Measurements from ENCODE around the gene SPATA21. TPM values are rescaled to one million over a fixed set of nuclear protein-coding genes. Genes with fewer than 3 reads are reported as not detected.
"Not testable (repeated sequence)": the region's sequence is repeated elsewhere in the genome, so short reads cannot be mapped to it uniquely, and the experiment has no call there.

The SPATA21 gene
- total RNA-seq, 1 experiment from 2014 or later: not detected

DNA sequence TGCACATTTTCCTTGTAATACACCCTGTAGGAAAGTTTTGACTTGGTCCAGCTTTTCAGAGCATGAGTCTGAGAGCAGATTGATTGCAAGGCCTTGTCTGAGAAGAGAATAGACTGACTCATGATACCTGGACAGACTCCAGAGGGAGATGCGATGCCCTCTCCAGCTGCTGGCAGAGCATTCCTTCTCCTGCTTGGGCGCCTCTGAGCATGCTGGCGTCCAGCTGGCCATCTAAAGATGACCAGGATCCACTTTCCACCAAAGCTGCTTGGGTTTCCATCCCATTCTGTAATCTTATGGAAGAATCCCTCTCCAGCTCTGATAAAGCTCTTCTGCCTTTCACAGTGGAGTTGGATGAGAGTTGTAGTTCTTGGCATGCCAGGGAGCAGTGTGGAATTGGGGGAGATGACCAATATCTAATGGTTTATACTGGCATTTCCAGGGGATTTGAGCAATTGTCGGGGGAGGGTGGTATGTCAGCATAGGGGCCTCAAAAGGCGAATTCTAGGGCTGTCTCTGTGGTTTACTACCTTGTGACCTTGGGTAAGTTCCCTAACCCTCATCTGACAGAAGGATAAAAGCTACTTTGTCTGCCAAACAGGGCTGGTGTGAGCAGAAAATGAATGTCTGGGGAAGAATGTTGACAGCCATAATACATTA, 50.6 kb downstream of the SPATA21 start:
- DNase-seq (ENCODE audit: extremely low read depth, low read depth): no peak

DNA sequence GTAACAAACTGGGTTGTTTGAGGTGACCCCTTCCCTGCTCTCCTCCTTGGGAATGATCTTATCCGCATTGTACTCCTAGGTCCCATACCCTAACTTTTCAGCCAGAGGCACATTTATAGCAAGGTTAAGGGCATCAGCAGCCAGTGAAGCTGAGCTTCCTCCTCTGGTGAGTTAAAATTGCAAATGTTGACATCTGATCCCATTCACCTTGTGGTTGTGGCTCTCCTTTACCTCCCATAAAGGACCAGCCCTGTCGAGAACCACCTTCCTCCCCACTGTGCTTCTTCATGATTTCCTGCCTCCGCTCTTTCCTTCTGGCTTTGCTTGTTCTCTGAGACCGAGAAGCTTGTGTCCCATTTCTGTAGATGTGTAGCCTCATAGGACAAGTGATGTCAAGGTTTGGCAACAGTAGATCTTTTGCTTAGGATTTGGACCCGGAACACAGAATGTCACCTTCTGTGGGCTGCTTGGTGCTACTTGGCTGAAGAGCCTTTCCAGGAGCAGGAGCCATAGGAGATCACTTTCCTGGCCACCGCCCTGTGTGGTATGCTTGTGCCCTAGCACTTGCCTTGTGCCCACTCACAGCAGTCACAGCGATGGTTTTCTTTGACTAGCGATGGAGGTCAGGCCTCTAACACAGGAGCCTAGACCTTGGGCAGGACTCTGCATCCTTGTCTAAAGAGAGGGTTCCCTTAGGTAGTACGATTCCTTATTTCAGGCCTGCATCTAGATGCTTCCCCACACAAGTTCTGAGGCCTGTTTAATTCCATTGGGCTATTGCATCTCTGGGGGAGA, 51.4 kb downstream of the SPATA21 start:
- no peak for DNase-seq (ENCODE audit: extremely low read depth, low read depth)

DNA sequence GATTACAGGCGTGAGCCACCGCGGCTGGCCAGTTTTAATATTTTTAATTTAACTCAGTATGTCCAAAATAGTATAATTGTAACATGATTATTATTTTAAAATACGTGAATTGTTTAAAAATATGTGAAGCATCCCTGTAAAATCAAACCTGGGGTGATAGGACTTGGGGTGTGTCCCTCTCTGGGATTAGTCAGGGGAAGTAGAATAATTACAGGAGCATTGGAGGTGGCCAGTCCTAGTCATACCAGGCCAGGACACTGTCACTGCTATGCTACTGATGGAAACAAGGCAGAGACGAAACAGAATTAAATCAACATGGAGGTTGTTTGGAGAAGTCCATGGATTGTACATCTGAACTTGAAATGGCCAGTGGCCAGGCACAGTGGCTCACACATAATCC, 53.3 kb downstream of the SPATA21 start:
- no peak for DNase-seq (ENCODE audit: extremely low read depth, low read depth)

DNA sequence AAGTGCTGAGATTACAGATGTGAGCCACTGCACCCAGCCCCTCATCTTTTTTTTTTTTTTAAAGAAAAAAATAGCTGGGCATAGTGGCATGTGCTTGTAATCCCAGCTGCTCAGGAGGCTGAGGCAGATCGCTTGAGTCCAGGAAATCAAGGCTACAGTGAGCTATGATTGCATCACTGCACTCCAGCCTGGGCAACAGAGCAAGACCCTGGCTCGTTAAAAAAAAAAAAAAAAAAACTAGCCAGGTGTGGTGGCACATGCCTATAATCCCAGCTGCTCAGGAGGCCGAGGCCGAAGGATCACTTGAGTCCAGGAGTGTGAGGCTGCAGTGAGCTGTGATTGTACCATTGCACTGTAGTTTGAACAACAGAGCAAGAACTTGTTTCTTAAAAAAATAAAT, 56.4 kb downstream of the SPATA21 start:
- no peak for DNase-seq (ENCODE audit: extremely low read depth, low read depth)

DNA sequence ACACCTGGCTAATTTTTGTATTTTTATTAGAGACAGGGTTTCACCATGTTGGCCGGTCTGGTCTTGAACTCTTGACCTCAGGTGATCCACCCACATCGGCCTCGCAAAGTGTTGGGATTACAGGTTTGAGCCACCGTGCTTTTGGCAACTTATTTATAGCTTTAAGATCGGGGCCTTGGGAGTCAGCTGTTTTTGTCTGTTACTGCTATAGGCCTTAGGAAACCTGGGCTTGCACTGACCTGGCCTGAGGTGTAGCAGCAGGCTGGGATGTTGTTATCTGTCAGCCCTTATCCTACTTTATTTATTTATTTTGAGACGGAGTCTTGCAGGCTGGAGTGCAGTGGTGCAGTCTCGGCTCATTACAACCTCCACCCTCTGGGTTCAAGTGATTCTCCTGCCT, 58.8 kb downstream of the SPATA21 start:
- no peak for DNase-seq (ENCODE audit: extremely low read depth, low read depth)

DNA sequence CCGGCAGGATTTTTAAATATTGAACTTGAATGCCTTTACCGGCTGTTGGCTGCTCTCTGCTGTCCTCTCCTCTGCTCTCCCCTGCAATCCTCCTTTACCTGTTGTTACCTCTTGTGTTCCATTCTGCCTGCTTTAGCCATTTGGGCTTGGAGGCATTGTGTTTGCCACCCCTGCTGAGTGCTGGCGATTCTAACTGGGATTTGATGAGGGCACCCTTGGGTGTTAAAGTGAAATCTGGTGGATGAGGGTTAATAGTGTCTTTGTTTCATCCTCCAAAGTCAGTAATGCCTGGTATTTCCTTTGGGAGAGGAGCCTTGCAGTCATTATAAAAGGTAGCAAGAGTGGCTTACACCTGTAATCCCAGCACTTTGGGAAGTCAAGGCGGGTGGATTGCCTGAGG, 60.3 kb downstream of the SPATA21 start:
- DNase-seq (ENCODE audit: extremely low read depth, low read depth): no peak

DNA sequence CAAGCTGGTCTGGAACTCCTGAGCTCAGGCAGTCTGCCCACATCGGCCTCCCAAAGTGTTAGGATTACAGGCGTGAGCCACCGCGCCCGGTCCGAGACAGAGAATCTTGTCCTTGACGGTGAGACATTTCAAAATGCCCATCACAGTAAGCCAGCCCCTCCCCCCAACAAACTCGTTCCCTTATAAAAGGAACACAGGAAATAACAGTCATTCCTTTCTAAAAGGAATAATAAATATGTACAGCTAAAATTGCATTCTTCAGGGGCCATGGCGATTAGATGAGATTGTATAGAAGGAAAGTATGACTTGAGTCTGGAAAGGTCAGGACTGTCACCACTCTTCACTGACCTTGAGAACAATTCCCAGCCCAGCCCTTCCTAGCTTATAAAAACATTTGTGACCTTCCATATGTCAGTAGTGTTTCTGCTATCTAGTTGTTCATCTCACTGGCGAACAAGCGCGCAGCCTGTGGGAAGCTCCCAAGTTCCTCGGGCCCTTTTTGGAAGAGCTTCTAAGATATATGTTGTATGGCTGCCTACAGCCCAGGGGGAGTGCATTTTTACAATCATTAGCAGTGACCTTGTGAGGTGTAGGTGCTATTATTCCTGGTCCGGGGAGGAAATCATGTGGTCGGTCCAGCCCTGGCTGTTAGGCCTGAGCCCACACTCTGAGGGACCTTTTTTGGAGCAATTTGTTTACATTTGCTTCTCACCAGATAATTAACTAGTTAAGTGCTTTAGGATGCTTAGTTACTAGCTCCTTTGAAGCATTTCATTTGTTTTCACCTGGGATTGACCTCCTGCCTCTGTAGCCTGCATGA, 61.5 kb downstream of the SPATA21 start:
- no peak for DNase-seq (ENCODE audit: extremely low read depth, low read depth)

DNA sequence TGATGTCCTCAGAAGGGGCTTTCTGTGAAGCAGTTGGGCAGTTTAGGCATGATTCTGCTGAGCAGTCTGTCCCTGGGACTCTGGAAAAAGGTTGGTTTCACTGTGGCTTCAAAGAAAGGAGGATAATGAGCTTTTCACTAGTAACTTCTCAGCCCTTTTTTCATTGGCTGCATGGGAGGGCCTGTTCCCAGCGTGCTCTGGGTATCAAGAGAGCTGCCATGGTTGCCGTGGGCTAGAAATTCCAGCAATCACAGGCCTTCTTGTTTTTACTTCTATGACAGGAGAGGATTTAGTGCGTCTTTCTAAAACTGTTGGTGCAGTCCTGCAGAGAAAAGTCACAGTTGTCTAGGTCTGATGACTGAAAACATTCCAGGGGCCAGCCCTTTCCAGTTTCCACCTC, 63.0 kb downstream of the SPATA21 start:
- no peak for DNase-seq (ENCODE audit: extremely low read depth, low read depth)

DNA sequence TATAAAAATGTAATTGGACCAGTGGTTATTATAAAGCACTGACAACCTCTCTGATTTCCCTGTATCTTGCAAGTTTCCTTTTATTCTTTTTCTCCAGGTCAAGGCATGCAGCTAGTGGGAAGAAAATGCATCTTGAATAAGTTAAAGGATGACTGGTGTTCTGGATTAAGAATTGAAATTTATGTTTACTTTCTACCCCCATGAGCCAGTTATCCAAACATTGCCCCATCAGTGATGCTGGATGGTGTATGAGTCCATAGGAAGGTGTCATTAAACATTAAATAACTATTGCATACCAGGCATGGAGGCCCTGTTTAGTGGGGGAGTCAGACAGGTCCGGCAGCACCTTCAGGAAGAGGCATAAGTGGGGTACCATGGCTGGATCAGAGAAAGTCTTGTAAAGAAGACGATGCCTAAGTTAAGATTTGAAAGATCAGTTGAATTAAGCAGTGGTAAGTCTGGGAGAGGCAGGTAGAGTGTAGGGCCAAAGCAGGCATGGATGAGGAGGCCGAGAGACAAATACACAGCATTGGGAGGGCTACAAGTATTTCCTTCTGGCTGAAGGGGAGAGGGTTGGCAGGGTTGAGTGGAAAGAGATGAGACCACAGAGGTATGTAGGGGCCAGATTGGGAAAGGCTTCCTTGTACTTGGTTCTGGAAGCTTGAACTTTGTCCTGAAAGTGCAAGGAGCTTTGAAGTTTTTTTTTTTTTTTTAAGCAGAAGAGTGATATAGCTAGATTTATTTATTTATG, 64.5 kb downstream of the SPATA21 start:
- DNase-seq (ENCODE audit: extremely low read depth, low read depth): no peak

DNA sequence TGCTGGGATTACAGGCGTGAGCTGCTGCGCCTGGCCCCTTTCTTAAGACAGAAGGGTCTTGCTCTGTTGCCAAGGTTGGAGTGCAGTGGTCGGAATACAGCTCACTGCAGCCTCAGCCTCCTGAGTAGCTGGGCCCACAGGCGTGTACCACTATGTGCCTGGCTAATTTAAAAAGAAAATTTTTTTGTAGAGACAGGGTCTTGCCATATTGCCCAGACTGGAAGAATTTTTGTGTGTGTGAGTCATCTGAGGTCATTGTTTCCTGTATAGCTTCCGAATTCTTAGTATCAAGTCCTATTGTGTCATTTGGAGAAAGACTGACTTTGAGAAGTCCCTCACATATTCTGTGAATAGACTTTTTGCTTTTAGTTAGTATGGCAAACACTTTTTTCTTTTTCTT, 65.5 kb downstream of the SPATA21 start:
- no peak for DNase-seq (ENCODE audit: extremely low read depth, low read depth)

DNA sequence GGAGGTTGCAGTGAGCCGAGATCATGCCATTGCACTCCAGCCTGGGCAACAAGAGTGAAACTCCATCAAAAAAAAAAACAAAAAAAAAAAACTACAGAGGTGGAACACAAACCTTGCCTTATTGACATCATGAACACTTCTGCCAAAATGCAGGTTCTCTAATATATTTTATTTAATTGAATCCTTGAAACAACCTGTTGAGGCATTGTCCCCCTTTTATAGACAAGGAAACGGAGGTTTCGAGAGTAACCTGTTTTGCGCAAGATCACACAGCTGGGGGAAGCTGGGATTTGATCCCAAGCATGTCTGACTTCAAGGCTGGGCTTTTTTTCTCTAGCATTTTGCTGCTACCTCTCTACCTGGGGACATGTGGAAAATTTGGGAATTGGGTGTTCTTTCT, 67.4 kb downstream of the SPATA21 start:
- DNase-seq (ENCODE audit: extremely low read depth, low read depth): no peak

DNA sequence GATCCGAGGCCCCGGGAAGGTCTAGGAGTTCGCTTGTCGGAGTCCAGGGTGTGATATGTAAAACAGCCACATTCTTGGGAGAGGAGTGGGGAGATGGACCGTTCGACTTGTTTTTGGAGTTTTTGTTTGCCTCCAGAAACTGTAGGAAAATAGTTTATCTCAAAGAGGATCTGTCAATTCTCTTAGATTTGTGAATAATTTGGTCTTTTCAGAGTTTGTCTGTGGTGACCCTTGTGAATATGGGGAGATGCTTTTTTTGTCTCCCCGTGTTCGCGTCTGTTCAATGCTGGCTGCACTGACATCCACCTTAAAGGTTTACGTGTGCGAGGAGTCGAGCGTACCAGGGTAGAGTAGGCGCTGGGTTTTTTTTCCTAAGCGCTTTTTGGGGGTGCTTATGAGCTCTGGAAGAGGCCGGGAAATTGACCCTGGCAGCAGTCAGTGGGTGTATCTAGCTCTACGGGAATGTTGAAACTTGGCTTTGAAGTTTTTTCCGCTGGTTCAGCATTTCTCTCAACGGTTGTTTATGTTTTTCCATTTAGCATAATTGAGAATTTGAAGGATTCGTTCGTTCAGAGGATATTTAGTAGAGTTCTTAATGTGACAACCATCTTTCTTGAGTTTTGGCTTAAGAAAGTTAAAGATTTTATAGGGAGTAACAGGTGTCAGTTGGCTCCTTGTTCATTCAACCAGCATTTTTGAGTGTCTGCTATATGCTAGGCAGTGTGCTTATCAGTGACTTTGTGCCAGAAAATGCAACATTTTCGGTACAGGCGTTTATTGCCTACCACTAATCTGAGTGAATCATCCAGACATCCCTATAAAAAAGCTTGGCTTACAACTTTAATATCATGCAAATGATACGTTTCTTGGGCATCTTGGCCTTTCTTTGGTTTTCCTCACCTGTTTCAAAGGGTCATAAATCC, 69.0 kb downstream of the SPATA21 start:
- DNase-seq (ENCODE audit: extremely low read depth, low read depth): no peak

DNA sequence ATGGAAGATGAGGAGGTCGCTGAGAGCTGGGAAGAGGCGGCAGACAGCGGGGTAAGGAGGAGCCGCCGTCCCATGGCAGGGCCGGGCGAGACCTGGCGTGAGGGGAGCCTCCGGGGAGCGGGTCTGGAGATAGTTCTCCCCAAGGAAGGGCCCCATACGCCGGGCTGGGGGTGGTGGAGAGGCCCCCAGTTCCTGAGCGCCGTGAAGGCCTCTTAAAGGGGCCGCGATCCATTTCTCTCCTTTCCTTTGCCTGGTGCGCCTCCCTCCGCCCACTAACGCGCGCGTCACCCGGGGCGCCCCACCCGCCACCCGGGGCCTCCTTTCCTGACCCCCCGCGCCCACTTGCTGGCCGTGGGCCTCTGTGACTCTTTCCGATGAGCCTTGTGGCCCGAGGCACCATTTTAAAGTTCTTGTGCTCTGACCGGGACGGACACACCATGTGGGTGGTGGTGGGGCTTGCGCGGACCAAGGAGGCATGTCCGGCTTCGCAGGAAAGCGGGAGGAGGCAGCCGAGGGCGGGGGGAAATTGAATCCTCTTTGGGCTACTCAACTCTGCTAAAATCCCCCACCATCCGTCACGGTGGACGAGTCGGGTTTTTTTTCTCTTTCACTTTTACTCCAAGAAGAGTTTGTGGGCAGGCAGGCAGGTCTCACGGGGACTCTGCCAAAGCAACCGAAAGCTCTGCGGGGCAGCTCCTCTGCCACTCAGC, 69.8 kb downstream of the SPATA21 start:
- DNase-seq (ENCODE audit: extremely low read depth, low read depth): peak; percentile 61

DNA sequence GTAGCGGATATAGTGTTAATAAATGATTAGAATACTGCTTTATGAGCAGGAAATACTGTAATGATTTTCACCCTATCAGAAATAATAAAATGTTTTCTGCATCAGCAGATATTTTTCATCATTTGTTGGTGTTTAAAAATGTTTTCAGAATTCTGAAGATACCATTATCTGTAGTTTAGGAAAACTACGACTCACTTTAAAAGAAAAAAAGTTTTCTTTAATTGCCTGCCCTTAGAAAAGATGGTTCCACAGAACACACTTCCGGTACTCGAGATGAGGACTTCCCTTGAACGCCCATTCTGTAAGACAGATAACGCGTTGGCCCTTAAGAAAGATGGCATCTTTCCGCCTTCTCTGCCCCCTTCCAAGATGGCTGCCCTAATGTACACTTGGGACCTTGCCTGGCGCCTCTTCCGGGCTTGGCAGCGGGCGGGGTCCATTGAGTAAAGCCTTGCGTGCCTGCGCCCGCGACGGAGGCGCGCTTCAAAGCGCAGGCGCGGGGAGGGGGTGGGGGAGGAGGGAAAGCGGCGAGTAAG, 70.4 kb downstream of the SPATA21 start, which contains the start of gene SZRD1:
Gene SZRD1 (plus strand): TSS at position 521 of the 536 bp plus-strand sequence. CDS start 16 bp downstream, outside the sequence.
- DNase-seq (ENCODE audit: extremely low read depth, low read depth): peak; percentile 97

DNA sequence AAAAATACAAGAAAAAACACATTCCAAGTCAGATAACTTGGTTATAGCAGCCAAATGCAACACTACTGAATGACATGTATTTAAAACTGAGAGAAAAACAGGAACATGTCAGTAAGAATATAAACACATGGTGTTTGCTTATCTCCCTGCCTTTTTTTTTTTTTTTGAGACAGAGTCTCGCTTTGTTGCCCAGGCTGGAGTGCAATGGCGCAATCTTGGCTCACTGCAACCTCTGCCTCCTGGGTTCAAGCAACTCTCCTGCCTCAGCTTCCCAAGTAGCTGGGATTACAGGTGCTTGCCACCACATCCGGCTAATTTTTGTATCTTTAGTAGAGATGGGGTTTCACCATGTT, 72.1 kb downstream of the SPATA21 start:
- DNase-seq (ENCODE audit: extremely low read depth, low read depth): not testable (repeated sequence)

DNA sequence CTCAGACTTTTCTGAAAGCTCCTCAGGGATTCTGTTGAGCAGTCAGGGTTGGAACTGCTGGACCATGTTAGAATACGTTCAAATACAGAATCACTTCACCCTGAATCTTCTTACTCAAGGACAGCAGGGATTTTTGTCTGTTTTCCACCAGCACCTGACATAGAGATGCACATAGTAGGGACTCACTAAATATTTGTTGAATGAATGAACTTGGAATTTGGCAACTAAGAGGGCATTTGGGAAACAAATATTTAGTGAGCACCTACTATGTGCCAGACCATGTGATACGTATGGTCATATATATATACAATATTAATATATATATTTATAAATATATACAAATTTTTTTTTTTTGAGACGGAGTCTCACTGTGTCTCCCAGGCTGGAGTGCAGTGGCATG, 80.4 kb downstream of the SPATA21 start:
- DNase-seq (ENCODE audit: extremely low read depth, low read depth): no peak

DNA sequence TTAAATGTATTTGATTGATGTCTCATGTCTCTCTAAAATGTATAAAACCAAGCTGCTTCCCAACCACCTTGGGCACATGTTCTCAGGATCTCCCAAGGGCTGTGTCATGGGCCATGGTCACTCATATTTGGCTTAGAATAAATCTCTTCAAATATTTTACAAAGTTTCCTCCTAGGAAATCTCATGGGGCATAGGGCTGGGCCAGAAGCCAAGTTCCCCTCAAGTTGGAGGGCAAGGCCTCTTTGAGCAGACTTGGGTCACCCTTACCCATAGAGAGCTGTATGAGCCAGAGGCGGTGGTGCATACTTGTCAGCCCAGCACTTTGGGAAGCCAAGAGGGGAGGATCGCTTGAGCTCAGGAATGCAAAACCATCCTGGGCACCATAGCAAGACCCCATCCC, 82.6 kb downstream of the SPATA21 start:
- no peak for DNase-seq (ENCODE audit: extremely low read depth, low read depth)

DNA sequence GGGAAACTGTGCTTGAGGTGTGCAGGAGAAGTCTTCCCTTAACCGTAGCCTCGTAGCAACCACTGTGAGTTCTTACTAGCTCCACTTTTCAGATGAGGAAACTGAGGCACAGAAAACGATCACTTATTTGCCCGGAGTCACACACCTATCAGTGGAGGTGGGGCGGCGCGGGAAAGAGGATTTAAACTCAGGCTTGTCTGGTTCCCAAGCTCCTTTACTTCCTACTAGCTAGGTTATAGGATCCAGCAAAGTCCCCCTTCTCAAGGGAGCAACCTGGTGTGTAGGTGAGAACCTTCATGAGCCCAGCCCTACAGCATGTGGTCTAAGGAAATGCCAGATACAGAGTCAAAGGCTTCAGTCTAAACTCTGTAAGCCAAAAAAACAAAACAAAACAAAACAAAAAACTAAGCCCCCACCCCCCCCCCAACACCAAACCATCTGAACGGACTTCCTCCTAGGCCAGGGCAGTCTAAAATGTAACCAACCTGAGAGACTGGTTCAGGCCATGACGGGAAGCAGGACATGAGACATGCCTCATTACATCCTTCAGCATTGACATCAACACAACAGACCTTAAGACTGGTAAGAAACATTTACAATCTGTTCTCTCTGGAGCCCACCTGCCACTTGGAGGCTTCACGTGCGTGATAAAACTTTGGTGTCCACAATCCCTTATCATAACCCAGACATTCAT, 84.2 kb downstream of the SPATA21 start:
- no peak for DNase-seq (ENCODE audit: extremely low read depth, low read depth)
